Activated gamma-delta T cell (primary cell): ENCODE measurements around the gene PLEKHA4.
"Not testable (repeated sequence)": the region's sequence is repeated elsewhere in the genome, so short reads cannot be mapped to it uniquely, and the experiment has no call there.

ENCODE experiments used
- DNase-seq: peaks from one replicate; lab custom pipeline; 2025; lab: John Stamatoyannopoulos, UW

Gene PLEKHA4

DNA sequence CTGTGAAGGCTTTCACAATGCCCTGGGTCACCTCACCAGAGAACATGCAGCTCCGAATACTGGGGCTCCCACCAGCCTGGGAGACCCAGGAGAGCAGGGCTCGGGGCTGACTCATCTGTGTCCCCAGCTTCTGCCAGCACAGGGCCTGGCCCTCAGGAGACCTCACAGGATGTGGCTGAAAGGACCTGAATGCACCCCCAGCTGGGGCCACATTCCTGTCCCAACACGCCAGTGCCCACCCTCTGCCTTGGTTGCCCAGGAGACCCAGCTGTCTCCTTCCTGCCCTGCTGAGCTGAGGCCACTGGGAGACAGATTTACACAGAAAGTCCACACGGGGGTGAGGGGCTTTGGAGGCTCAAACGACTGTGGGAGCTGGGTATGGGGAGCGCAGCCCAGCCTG is 69.5 kb downstream of the PLEKHA4 start:
- DNase-seq, result no peak

DNA sequence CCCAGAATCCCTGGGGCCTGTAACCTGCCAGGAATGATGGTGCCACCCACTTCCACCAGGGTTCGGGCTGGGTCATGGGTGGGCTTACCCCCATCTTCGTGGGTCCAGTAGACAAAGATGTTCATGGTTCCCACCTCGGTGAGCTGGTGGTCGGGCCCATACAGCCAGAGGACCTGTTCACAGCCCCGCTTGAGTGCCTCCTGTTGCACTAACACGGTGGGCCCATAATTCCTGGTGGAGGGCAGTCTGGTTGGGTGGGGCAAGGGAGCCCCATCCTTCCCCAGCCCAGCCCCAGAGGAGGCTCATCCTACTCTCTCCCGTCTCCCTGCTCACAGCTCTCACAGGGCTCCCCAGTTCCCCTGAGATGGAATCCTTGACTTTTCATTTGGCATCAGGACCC is 71.3 kb downstream of the PLEKHA4 start:
- DNase-seq, result no peak

DNA sequence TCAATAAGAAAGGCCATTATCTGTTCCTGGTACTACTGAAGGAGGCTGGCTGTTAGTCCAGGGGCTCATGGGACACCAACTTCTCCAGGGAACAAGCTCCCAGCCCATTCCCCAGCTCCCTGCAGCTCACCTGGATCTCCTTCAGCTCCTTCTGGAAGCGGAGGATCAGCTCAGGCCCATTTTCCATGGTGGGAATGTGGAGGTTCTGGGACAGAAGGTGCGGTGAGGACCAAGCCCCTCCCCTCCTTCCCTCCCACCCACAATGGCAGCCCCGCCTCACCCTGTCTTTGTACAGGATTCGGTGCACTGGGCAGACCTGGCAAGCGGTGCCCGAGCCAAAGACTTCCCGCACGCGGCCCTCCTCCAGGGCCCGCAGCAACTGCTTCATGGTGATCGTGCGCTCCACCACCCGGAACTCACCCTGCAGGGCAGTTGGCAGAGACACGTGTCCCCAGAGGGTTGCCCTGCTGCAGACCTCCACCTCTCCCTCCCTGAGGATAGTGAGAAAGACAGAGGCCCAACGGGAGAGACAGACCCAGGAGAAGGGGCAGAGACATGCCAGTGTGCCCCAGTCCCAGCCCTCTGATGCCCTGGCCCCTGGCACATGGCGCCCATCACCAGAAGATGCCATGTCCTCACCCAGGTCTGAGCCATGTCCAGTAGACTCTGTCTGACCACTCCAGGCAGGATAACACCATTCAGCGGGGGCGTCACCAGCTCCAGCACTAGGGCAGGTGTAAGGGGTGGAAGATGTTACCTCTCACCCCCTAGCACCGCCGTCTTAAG is 71.9 kb downstream of the PLEKHA4 start:
- no peak for DNase-seq

DNA sequence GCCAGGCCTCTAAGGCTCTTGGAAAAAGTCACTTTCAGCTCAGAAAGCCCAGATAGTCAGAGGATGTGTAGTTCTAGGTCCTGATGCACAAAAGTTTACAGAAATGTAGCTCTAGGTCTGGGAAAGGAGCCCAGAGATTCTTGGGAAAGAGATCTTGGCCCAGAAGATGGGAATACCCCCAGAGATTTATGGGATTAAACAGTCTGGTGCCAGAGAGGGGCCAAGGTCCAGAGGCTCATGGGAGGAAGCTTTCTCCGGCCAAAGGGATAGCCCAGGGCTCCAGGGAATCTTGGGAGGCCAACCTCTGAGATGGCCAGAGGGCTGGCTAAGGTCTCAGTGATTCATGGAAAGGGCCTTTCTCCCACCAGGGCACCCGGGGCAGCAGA is 72.7 kb downstream of the PLEKHA4 start:
- DNase-seq, result no peak

DNA sequence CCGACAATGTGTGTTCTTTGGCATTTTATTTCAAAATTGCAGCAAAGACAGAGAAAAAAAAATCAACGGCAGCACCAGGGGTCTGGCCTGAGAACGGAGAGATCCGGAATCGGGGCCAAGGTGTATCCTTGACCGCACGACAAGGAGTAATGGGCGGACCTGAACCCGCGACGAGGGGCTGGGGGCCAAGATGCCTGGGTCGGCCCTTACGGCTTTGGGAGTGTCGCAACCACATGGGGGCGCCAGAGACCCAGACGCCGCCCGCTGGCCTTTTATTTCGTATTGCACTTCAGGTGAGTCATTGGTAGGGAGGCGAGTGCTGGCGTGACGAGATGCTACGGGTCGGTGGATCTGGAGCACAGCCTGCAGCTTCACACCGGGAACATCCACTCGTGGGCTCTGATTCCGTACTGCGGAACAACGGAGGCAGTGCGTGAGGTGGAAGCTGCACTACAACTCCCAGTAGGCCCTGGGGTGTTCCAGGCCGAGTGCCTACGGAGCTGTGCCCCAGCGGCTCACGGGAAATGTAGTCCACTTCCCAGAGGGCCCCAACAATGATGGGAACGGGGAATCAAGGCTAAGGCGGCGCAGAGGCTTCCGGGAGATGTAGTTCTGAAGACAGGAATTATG is 73.2 kb downstream of the PLEKHA4 start:
- peak; percentile 43 for DNase-seq

DNA sequence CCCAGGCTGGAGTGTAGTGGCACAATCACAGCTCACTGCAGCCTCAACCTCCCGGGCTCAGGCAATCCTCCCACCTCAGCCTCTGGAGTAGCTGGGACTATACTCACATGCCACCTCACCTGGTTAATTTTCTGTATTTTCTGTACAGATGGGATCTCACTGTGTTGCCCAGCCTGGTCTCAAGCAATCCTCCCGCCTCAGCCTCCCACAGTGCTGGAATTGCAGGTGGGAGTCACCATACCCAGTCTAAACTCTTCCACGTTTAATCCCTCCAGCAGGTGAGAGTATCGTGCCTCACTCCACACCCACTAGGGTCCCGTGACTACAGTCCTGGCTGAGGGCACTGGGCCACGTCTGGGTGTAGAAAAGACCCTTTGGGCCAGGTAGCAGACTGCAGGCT is 74.1 kb downstream of the PLEKHA4 start:
- no peak for DNase-seq

DNA sequence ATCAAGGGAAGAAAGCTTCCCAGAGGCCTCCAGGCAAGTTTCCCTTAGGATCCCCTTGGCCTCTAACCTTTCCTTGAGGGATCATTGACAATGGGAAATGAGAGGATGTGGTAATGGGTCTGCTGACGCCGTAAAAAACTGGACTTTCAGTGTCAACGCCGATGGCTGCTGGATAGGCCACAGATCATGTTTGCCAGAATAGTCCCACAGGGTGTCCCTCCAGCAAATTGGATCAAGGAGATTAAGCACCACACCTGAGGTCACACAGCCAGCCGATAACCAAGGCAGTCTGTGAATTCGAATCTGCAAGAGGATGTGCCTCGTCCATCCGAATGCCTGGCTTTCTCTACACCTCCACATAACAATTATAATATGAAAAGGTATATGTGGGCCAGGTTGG is 75.1 kb downstream of the PLEKHA4 start:
- DNase-seq, result no peak

DNA sequence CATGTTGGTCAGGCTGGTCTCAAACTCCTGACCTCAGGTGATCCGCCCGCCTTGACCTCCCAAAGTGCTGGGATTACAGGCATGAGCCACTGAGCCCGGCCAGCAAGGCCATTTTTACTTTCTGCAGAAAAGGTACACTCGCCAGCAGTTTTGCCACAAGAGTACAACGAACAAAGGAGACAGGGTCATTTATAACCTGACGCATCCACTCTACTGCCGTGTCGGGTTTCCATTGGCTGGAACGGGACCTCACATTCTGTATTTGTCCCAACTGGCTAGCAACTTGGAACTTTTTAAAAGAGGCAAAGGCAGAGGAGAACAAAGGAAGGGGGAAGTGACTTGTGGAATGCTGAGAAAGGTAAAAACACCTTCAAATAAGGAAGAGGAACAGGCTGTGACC is 81.1 kb downstream of the PLEKHA4 start:
- DNase-seq, result not testable (repeated sequence)
